ENCODE results near the gene LIMS4.
"Not testable (repeated sequence)": the region's sequence is repeated elsewhere in the genome, so short reads cannot be mapped to it uniquely, and the experiment has no call there.

The LIMS4 gene

DNA sequence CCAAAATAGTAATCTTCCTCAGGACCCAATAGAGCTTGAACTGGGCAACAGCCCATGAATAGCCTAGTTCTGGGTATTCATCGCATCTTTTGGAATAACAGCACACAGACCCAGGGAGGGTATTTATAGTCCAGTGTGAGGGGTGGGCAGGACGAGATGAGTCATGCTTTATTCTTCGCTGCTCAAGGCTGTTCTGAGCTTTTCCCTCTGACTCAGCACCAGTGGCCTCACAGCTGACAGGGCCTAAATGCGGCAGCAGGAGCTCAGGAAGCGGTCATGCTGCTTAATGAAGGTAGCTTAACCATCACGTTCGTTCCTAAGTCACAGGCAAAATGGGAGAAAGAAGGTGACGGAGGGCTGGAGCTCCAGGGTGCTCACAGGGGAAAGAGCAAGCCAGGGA, 7.3 kb downstream of the LIMS4 start:
- not testable (repeated sequence) for H3K27me3 Mint-ChIP-seq; DNase-seq; ATAC-seq (replicated peaks); H3K4me1 Mint-ChIP-seq (ENCODE audit: low read depth in 2 of 2); H3K27ac Mint-ChIP-seq; H3K36me3 Mint-ChIP-seq (ENCODE audit: insufficient read depth); H3K4me3 Mint-ChIP-seq; H3K9me3 Mint-ChIP-seq

DNA sequence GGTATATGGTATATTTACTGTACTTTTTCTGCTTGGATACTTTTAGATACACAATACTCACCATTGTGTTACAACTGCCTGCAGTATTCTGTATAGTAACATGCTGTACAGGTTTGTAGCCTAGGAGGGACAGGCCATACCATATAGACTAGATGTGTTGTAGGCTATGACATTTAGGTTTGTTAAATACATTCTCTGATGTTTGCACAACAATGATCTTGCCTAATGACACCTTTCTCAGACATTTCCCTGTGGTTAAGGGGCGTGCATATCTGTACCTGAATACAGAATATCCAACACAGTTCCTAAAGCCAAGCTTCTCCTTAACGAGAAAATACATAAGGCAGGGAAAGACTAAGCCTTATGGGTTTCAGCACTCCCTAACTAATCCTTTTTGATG, 10.2 kb downstream of the LIMS4 start:
- H3K36me3 Mint-ChIP-seq (ENCODE audit: insufficient read depth); H3K9me3 Mint-ChIP-seq; H3K4me1 Mint-ChIP-seq (ENCODE audit: low read depth in 2 of 2); DNase-seq; H3K4me3 Mint-ChIP-seq; ATAC-seq (replicated peaks); H3K27ac Mint-ChIP-seq; H3K27me3 Mint-ChIP-seq: not testable (repeated sequence)

GRCh38 chr2:110460318-110460717, 12.3 kb downstream of the LIMS4 start:
- H3K36me3 Mint-ChIP-seq (ENCODE audit: insufficient read depth); H3K9me3 Mint-ChIP-seq; H3K4me1 Mint-ChIP-seq (ENCODE audit: low read depth in 2 of 2); H3K4me3 Mint-ChIP-seq; ATAC-seq (replicated peaks); H3K27ac Mint-ChIP-seq; DNase-seq; H3K27me3 Mint-ChIP-seq: not testable (repeated sequence)

DNA sequence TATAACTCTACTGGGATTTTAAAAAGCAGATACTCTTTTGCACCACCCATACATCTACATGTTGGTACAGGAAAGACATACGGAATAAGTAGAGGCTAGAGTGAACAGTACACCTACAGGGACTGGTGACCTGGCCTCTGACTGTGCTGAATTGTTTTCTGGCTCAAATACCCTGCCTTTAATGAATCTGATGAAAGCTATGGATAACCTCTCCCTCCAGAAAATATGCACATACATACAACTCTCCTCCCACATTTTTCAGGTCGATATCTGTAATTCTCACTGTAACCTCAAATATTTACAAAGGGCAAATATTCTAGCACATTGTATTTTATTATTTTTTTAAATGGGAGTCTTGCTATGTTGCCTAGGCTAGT, 15.4 kb downstream of the LIMS4 start:
- H3K4me3 Mint-ChIP-seq; ATAC-seq (replicated peaks); H3K27me3 Mint-ChIP-seq; H3K4me1 Mint-ChIP-seq (ENCODE audit: low read depth in 2 of 2); DNase-seq; H3K27ac Mint-ChIP-seq; H3K9me3 Mint-ChIP-seq; H3K36me3 Mint-ChIP-seq (ENCODE audit: insufficient read depth): not testable (repeated sequence)

GRCh38 chr2:110456291-110457213, 16.1 kb downstream of the LIMS4 start:
- H3K4me3 Mint-ChIP-seq; H3K27me3 Mint-ChIP-seq; H3K36me3 Mint-ChIP-seq (ENCODE audit: insufficient read depth); H3K9me3 Mint-ChIP-seq; ATAC-seq (replicated peaks); H3K4me1 Mint-ChIP-seq (ENCODE audit: low read depth in 2 of 2); DNase-seq; H3K27ac Mint-ChIP-seq: not testable (repeated sequence)

DNA sequence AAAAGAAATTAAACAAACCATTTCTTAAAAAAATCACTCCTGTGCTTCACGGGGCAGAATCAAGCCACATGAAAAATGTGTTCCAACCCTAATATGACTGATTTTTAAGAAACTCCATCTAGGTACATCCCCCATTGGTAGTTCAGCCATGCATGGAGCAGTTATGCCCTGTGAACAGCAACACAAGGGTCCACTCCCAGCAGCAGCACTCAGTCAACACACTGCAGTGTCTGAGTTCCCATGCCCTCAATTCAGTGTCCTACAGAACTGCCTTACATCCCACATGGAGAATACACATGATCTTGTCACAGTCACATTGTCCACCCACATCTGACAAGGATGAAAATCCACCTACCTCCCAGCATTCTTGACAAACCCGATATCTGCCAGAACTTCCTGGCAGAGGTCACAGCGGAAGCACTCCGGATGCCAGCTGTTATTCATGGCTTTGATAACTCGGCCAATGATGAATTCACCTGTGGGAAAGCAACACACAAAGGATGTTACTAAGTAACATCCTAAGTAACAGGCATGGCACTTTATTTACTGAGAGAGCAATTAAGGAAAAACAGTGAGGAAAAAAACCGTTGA, 17.4 kb downstream of the LIMS4 start:
- not testable (repeated sequence) for H3K4me1 Mint-ChIP-seq (ENCODE audit: low read depth in 2 of 2); H3K36me3 Mint-ChIP-seq (ENCODE audit: insufficient read depth); DNase-seq; H3K27me3 Mint-ChIP-seq; H3K9me3 Mint-ChIP-seq; H3K4me3 Mint-ChIP-seq; H3K27ac Mint-ChIP-seq; ATAC-seq (replicated peaks)

DNA sequence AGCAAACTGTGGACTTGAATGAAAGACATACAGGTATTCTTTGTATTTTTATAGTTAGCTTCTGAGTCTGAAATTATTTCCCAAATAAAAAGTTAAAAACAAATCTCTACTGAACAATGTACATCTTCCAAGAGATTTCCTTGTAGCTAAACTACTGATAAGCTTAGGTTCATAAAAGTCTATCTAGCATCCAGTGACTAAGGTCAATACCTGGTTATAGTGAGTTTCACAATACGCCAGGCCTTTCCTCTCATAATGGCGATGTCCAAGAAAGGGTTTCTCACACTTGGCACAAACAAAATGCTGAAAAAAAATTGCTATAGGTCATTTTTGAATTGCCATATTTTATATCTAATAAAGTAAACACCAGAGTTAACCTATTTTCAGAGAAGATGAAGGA, 21.7 kb downstream of the LIMS4 start:
- DNase-seq; ATAC-seq (replicated peaks); H3K4me3 Mint-ChIP-seq; H3K27me3 Mint-ChIP-seq; H3K36me3 Mint-ChIP-seq (ENCODE audit: insufficient read depth); H3K27ac Mint-ChIP-seq; H3K9me3 Mint-ChIP-seq; H3K4me1 Mint-ChIP-seq (ENCODE audit: low read depth in 2 of 2): not testable (repeated sequence)

- not testable (repeated sequence) for H3K4me1 Mint-ChIP-seq (ENCODE audit: low read depth in 2 of 2); H3K9me3 Mint-ChIP-seq; ATAC-seq (replicated peaks)
Measured at GRCh38 chr2:110449127-110449947, 23.3 kb downstream of the LIMS4 start.

GRCh38 chr2:110446644-110447043, 26.0 kb downstream of the LIMS4 start:
- ATAC-seq (replicated peaks), result not testable (repeated sequence)

More at GRCh38 chr2:110449127-110449947, 23.3 kb downstream of the LIMS4 start:
- DNase-seq; H3K36me3 Mint-ChIP-seq (ENCODE audit: insufficient read depth); H3K27me3 Mint-ChIP-seq; H3K27ac Mint-ChIP-seq; H3K4me3 Mint-ChIP-seq: not testable (repeated sequence)

DNA sequence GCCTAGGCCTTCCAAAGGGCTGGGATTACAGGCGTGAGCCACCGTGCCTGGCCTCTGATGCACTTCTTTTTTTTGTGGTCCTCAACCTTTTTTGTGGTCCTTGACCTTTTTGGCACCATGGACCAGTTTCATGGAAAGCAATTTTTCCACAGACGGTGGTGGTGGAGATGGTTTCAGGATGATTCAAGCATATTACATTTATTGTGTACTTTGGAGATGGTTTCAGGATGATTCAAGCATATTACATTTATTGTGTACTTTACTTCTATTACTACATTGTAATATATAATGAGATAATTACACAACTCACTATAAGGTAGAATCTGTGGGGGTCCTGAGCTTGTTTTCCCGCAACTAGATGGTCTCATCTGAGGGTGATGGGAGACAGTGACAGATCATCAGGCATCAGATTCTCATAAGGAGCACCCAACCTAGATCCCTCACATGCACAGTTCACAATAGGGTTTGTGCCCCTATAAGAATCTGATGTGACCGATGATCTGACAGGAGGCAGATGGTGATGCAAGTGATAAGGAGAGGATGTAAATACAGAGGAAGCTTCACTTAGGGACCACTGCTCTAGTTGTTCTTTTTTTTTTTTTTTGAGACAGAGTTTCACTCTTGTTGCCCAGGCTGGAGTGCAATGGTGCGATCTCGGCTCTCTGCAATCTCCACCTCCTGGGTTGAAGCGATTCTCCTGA, 29.2 kb downstream of the LIMS4 start:
- not testable (repeated sequence) for DNase-seq; ATAC-seq (replicated peaks); H3K9me3 Mint-ChIP-seq; H3K27ac Mint-ChIP-seq; H3K4me1 Mint-ChIP-seq (ENCODE audit: low read depth in 2 of 2); H3K27me3 Mint-ChIP-seq; H3K36me3 Mint-ChIP-seq (ENCODE audit: insufficient read depth); H3K4me3 Mint-ChIP-seq

More at GRCh38 chr2:110446644-110447043, 26.0 kb downstream of the LIMS4 start:
- DNase-seq; H3K27ac Mint-ChIP-seq; H3K4me1 Mint-ChIP-seq (ENCODE audit: low read depth in 2 of 2); H3K27me3 Mint-ChIP-seq; H3K36me3 Mint-ChIP-seq (ENCODE audit: insufficient read depth); H3K9me3 Mint-ChIP-seq; H3K4me3 Mint-ChIP-seq: not testable (repeated sequence)

- not testable (repeated sequence) for H3K36me3 Mint-ChIP-seq (ENCODE audit: insufficient read depth); H3K27me3 Mint-ChIP-seq; DNase-seq; H3K4me3 Mint-ChIP-seq; H3K9me3 Mint-ChIP-seq; ATAC-seq (replicated peaks); H3K4me1 Mint-ChIP-seq (ENCODE audit: low read depth in 2 of 2); H3K27ac Mint-ChIP-seq
Measured at GRCh38 chr2:110441905-110442304, 30.7 kb downstream of the LIMS4 start.

DNA sequence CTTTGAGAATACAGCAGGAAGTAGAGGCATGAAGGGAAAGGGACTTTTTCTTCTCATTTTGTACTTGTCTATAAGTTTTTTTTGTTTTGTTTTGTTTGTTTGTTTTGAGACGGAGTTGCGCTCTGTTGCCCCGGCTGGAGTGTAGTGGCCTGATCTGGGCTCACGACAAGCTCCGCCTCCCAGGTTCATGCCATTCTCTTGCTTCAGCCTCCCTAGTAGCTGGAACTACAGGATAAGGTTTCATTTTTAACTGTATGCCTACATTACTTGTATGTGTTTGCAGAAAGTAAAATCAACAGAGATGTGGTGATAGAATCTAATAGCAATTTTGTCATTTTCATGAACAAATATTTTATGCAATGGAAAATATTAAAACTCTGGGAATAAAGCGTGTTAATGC, 38.1 kb downstream of the LIMS4 start:
- not testable (repeated sequence) for H3K27ac Mint-ChIP-seq; H3K9me3 Mint-ChIP-seq; H3K27me3 Mint-ChIP-seq; H3K4me3 Mint-ChIP-seq; DNase-seq; H3K36me3 Mint-ChIP-seq (ENCODE audit: insufficient read depth); H3K4me1 Mint-ChIP-seq (ENCODE audit: low read depth in 2 of 2); ATAC-seq (replicated peaks)

- ATAC-seq (replicated peaks); DNase-seq; H3K27me3 Mint-ChIP-seq; H3K27ac Mint-ChIP-seq; H3K4me1 Mint-ChIP-seq (ENCODE audit: low read depth in 2 of 2); H3K36me3 Mint-ChIP-seq (ENCODE audit: insufficient read depth); H3K9me3 Mint-ChIP-seq; H3K4me3 Mint-ChIP-seq: not testable (repeated sequence)
Measured at GRCh38 chr2:110425725-110426124, 46.9 kb downstream of the LIMS4 start.
